H1 (cell line): Measurements from ENCODE around the gene PDE6B. TPM values are rescaled to one million over a fixed set of nuclear protein-coding genes. Genes with fewer than 3 reads are reported as not detected.

Experiments used
- CTCF ChIA-PET: fragments of 300-600 bp; sonication (Branson Sonifier 250); formaldehyde crosslinking; loops from one replicate; lab custom pipeline; 2021; ENCODE audit not compliant: partially characterized antibody; lab: Charles Lee
- POLR2A ChIA-PET: fragments of 300-600 bp; sonication (Branson Sonifier 250); formaldehyde crosslinking; loops from one replicate; lab custom pipeline; 2021; ENCODE audit warnings: inconsistent platforms; ENCODE audit not compliant: partially characterized antibody; lab: Charles Lee
- DNase-seq, 2 experiments: peaks; one replicate each; pipeline versions ENCODE4 v3.0.0 to v3.0.0-alpha.2; 2010 to 2022; ENCODE audit warnings: low spot score in 2 of 2, low read depth in 1 of 2, mixed read lengths in 1 of 2
- FAIRE-seq: peaks from 2 replicates; lab custom pipeline; 2011; peaks lifted over from hg19 to GRCh38; lab: Jason Lieb, UNC
- H2AFZ ChIP-seq: 2 replicates; pipeline ENCODE4 v1.8.1; 2012; ENCODE audit warnings: low read length, inconsistent platforms
- H2AK5ac ChIP-seq: 2 replicates; pipeline ENCODE4 v1.6.1; 2013; ENCODE audit warnings: low read depth, low read length
- H2BK120ac ChIP-seq: replicated peaks from 2 replicates; pipeline ENCODE3; 2013; ENCODE audit warnings: low read depth, low read length, inconsistent platforms
- H2BK12ac ChIP-seq: 2 replicates; pipeline ENCODE4 v1.6.1; 2013; ENCODE audit warnings: low read depth, low read length
- H2BK15ac ChIP-seq: 2 replicates; pipeline ENCODE4 v1.6.1; 2013; ENCODE audit warnings: low read length
- H2BK20ac ChIP-seq: 2 replicates; pipeline ENCODE4 v1.6.1; 2013; ENCODE audit warnings: low read length
- H2BK5ac ChIP-seq: 2 replicates; pipeline ENCODE4 v1.6.1; 2013; ENCODE audit warnings: low read depth, low read length
- H3K14ac ChIP-seq: 2 replicates; pipeline ENCODE4 v1.6.1; 2013; ENCODE audit warnings: inconsistent platforms; ENCODE audit not compliant: insufficient read length
- H3K18ac ChIP-seq: 2 replicates; pipeline ENCODE4 v1.6.1; 2013; ENCODE audit warnings: low read length; ENCODE audit errors: extremely low read depth
- H3K23ac ChIP-seq: 2 replicates; pipeline ENCODE4 v1.6.1; 2013; ENCODE audit warnings: inconsistent platforms; ENCODE audit not compliant: insufficient read length
- H3K23me2 ChIP-seq: 2 replicates; pipeline ENCODE4 v1.6.1; 2013; ENCODE audit warnings: low read depth, low read length
- H3K27ac ChIP-seq: 2 replicates; pipeline ENCODE4 v1.6.1; 2011; ENCODE audit warnings: low read depth, low read length, inconsistent platforms
- H3K27me3 ChIP-seq, 4 experiments: replicated peaks in 1 of 4; 1 replicate in 1 of 4; 2 replicates in 3 of 4; pipeline versions ENCODE4 v1.6.1 to v1.8.1; 2011 to 2013; ENCODE audit warnings: low read length in 3 of 4, mild to moderate bottlenecking in 3 of 4, inconsistent platforms in 2 of 4, mixed read lengths in 2 of 4, moderate library complexity in 1 of 4; ENCODE audit not compliant: control insufficient read depth in 3 of 4, insufficient read depth in 3 of 4; ENCODE audit errors: extremely low read depth in 1 of 4
- H3K36me3 ChIP-seq, 4 experiments: 2 replicates each; pipeline versions ENCODE4 v1.6.1 to v1.8.1; 2011 to 2013; ENCODE audit warnings: mild to moderate bottlenecking in 4 of 4, low read length in 3 of 4, moderate library complexity in 2 of 4, control low read depth in 1 of 4, inconsistent platforms in 1 of 4; ENCODE audit not compliant: insufficient read depth in 4 of 4, control insufficient read depth in 2 of 4
- H3K4ac ChIP-seq: replicated peaks from 2 replicates; pipeline ENCODE3; 2013; ENCODE audit warnings: low read length, low read depth, mixed read lengths, inconsistent platforms; ENCODE audit not compliant: insufficient read length
- H3K4me1 ChIP-seq, 4 experiments: replicated peaks in 1 of 4; 1 replicate in 1 of 4; 2 replicates in 3 of 4; pipeline versions ENCODE4 v1.6.1 to v1.8.1; 2011 to 2013; ENCODE audit warnings: low read length in 3 of 4, inconsistent platforms in 2 of 4, mixed read lengths in 1 of 4; ENCODE audit not compliant: insufficient read depth in 4 of 4, control insufficient read depth in 3 of 4
- H3K4me2 ChIP-seq, 2 experiments: 2 replicates each; pipeline versions ENCODE4 v1.6.1 to v1.8.1; 2011 to 2013; ENCODE audit warnings: low read depth in 2 of 2, low read length in 2 of 2, control low read depth in 1 of 2, inconsistent platforms in 1 of 2, mild to moderate bottlenecking in 1 of 2; ENCODE audit not compliant: insufficient read depth in 1 of 2
- H3K4me3 ChIP-seq, 4 experiments: fragments of 200-600, 300-600 bp in 1 of 4; sonication (generic), shearing (Covaris generic), sonication (Bioruptor Twin) in 1 of 4; 2 replicates each; pipeline versions ENCODE4 v1.5.1 to v1.8.1; 2011 to 2016; ENCODE audit warnings: low read length in 4 of 4, low read depth in 3 of 4, control low read depth in 2 of 4, inconsistent platforms in 2 of 4, mild to moderate bottlenecking in 2 of 4, mixed read lengths in 1 of 4, moderate library complexity in 1 of 4; ENCODE audit not compliant: insufficient read depth in 2 of 4; ENCODE audit errors: extremely low read depth in 1 of 4
- H3K56ac ChIP-seq: replicated peaks from 2 replicates; pipeline ENCODE3; 2013; ENCODE audit warnings: low read depth, mild to moderate bottlenecking, mixed read lengths, low read length, inconsistent platforms; ENCODE audit not compliant: insufficient read length
- H3K79me1 ChIP-seq: 2 replicates; pipeline ENCODE4 v1.6.1; 2013; ENCODE audit warnings: low read depth, low read length, control low read depth
- H3K79me2 ChIP-seq, 2 experiments: 2 replicates each; pipeline versions ENCODE4 v1.6.1 to v1.8.1; 2012 to 2013; ENCODE audit warnings: low read length in 2 of 2, mild to moderate bottlenecking in 2 of 2, inconsistent platforms in 1 of 2; ENCODE audit not compliant: insufficient read depth in 2 of 2, control insufficient read depth in 1 of 2
- H3K9ac ChIP-seq, 4 experiments: replicated peaks in 1 of 4; 1 replicate in 1 of 4; 2 replicates in 3 of 4; pipeline versions ENCODE4 v1.6.1 to v1.8.1; 2011 to 2013; ENCODE audit warnings: low read depth in 3 of 4, low read length in 3 of 4, control low read depth in 2 of 4, mild to moderate bottlenecking in 2 of 4, moderate library complexity in 2 of 4, inconsistent platforms in 1 of 4; ENCODE audit errors: extremely low read depth in 1 of 4
- H3K9me3 ChIP-seq, 2 experiments: 2 replicates each; pipeline versions ENCODE4 v1.6.1 to v1.8.1; 2012 to 2013; ENCODE audit warnings: mild to moderate bottlenecking in 2 of 2, moderate library complexity in 2 of 2, control low read depth in 1 of 2, inconsistent platforms in 1 of 2, low read depth in 1 of 2, low read length in 1 of 2, mixed read lengths in 1 of 2; ENCODE audit not compliant: insufficient read depth in 2 of 2
- H4K20me1 ChIP-seq, 2 experiments: replicated peaks in 1 of 2; 2 replicates each; pipeline versions ENCODE3 to v1.8.1; 2011 to 2013; ENCODE audit warnings: inconsistent platforms in 2 of 2, low read length in 2 of 2, mild to moderate bottlenecking in 1 of 2; ENCODE audit not compliant: insufficient read depth in 2 of 2, control insufficient read depth in 1 of 2
- H4K5ac ChIP-seq: 2 replicates; pipeline ENCODE4 v1.6.1; 2013; ENCODE audit warnings: low read length, low read depth, mixed read lengths, inconsistent platforms; ENCODE audit not compliant: insufficient read length
- H4K8ac ChIP-seq: 2 replicates; pipeline ENCODE4 v1.8.0; 2013; ENCODE audit warnings: mild to moderate bottlenecking, moderate library complexity, low read length, inconsistent platforms; ENCODE audit not compliant: insufficient read depth; ENCODE audit errors: extremely low read depth
- H4K91ac ChIP-seq: replicated peaks from 2 replicates; pipeline ENCODE3; 2013; ENCODE audit warnings: low read length, mixed read lengths, inconsistent platforms; ENCODE audit not compliant: insufficient read length
- JUND ChIP-seq: IDR thresholded peaks from 2 replicates; pipeline ENCODE4 v1.6.1; 2011; ENCODE audit warnings: mild to moderate bottlenecking, improper control_type of control experiment, low read length
- POLR2AphosphoS5 ChIP-seq: IDR thresholded peaks from 2 replicates; pipeline ENCODE4 v1.6.1; 2011; ENCODE audit warnings: low read depth, low read length
- SIX5 ChIP-seq: IDR thresholded peaks from 2 replicates; pipeline ENCODE4 v1.6.1; 2011; ENCODE audit warnings: mild to moderate bottlenecking, low read depth, low read length
- TCF12 ChIP-seq: IDR thresholded peaks from 2 replicates; pipeline ENCODE4 v1.6.1; 2011; ENCODE audit warnings: low read depth, mild to moderate bottlenecking, low read length
- USF2 ChIP-seq: IDR thresholded peaks from 2 replicates; pipeline ENCODE4 v1.6.1; 2011; ENCODE audit warnings: low read length, improper control_type of control experiment
- WGBS, 2 experiments: shearing (Covaris generic) in 1 of 2; methylation state at CpG; one replicate each; pipeline versions ENCODE4 v1.1.6 to v1.1.7; 2013 to 2015; ENCODE audit warnings: low lambda C conversion rate in 2 of 2, mixed read lengths in 2 of 2, inconsistent platforms in 1 of 2, low coverage in 1 of 2, missing lambda C conversion rate in 1 of 2; ENCODE audit not compliant: insufficient replicate concordance in 2 of 2, insufficient coverage in 1 of 2, insufficient read length in 1 of 2; ENCODE audit errors: extremely low coverage in 1 of 2, missing lambda C conversion rate in 1 of 2; 5-methylcytosine and 5-hydroxymethylcytosine counted together
- polyA plus RNA-seq, 7 experiments: library from polyadenylated mRNA; depleted of rRNA in 3 of 7; stranded (reverse) in 5 of 7; unstranded in 2 of 7; fragments of >200 nt in 5 of 7; fragments of 200-250 nt in 2 of 7; gene quantifications; 1 replicate in 5 of 7; 2 replicates in 1 of 7; 4 replicates in 1 of 7; pipeline versions ENCODE4 v1.2.1 to v1.2.3, GENCODE V29; 2011 to 2013; ENCODE audit warnings: missing spikeins in 2 of 7, mixed read lengths in 2 of 7
- total RNA-seq: library from RNA; stranded (reverse); fragmentation: NEBNext Ultra II Directional; extraction: Animal tissue kit (Norgen Biotek cat#: 25700); gene quantifications from 2 replicates; pipeline ENCODE4 v1.2.1, GENCODE V29; 2021

PDE6B gene
- total and polyA plus RNA-seq, 2 of the 8 experiments (the other 6 are each of a cell fraction or from before 2014, with no cell fraction given): 4.1 to 8.4 TPM

GRCh38 chr4:677431-678293 is 52.3 kb downstream of the PDE6B start:
- peaks cover 0 to 7% of the 10 kb centered on the region in 2 experiments for H4K20me1 ChIP-seq
- WGBS, 2 experiments: 90% methylated on average over 26 of the region's 26 CpGs; no CpG with 5 or more reads in 1 of the 2 experiments
- no peaks in the 10 kb centered on the region for H3K9me3 ChIP-seq
- no peak overlapping the region for H4K5ac ChIP-seq
- H3K36me3 ChIP-seq: peaks cover 0 to 4% (median 2%) of the 10 kb centered on the region in 4 experiments; a peak in 1 of 8 replicates
- H3K27ac ChIP-seq: no peak overlapping the region
- H3K4ac ChIP-seq: peak overlapping the region; percentile 91
- FAIRE-seq (no peak), DNase-seq (no peak)
- H2AK5ac ChIP-seq: peak overlapping the region; percentile 82
- 0 out of 2 replicates have a peak overlapping the region, but pooled peaks have one; percentile 61 for H2BK5ac ChIP-seq
- ChIA-PET CTCF (interaction anchor here (1.0 to 1.6 kb wide), 3 partner anchors 10 to 75 kb away, joined by 3 read pairs; no protein-coding TSS in a partner anchor), POLR2A (interaction anchor here (1.2 to 5.6 kb wide), 3 partner anchors 10 to 14 kb away, joined by 4 to 25 read pairs (median 5); no protein-coding TSS in a partner anchor)
- no peak overlapping the region for H3K4me3 ChIP-seq
- no peak overlapping the region for H2AFZ ChIP-seq
- 0 out of 2 replicates have a peak overlapping the region, but pooled peaks have one; percentile 48 for H2BK20ac ChIP-seq
- H3K79me2 ChIP-seq: peaks cover 0 to 7% of the 10 kb centered on the region in 2 experiments; a peak in 2 of 4 replicates
- H3K4me2 ChIP-seq: no peak overlapping the region
- H3K23me2 ChIP-seq: peaks cover 12% of the 10 kb centered on the region; the same call in 1 of the 2 replicates
- 0 out of 2 replicates have a peak overlapping the region, but pooled peaks have one; percentile 81 for H2BK15ac ChIP-seq
- H3K4me1 ChIP-seq: peaks cover 3 to 13% (median 6%) of the 10 kb centered on the region in 4 experiments; a peak in 6 of 7 replicates
- H2BK12ac ChIP-seq: peak overlapping the region; percentile 85; the same call in 1 of the 2 replicates
- no peak overlapping the region for H3K14ac ChIP-seq
- peaks cover 7% of the 10 kb centered on the region; the same call in 1 of the 2 replicates for H3K79me1 ChIP-seq
- peak overlapping the region; percentile 95 for H4K91ac ChIP-seq
- H3K18ac ChIP-seq: no peak overlapping the region
- no peak overlapping the region for H3K9ac ChIP-seq
- peak overlapping the region; percentile 22 for H2BK120ac ChIP-seq
- TF ChIP-seq SIX5 (no peak), USF2 (no peak), TCF12 (no peak), POLR2AphosphoS5 (peak; percentile 54; the same call in 1 of the 2 replicates), JUND (no peak)
- H3K23ac ChIP-seq: no peak overlapping the region
- no peak overlapping the region for H3K56ac ChIP-seq
- no peak overlapping the region for H4K8ac ChIP-seq
- no peaks in the 10 kb centered on the region; a peak in 2 of 7 replicates for H3K27me3 ChIP-seq
